Mammary epithelial cell (primary cell): Measurements from ENCODE around the gene HIP1.

Experiments used
- CTCF ChIP-seq, 2 donors: IDR thresholded peaks in 1 of 2; conservative IDR thresholded peaks in 1 of 2; 2 replicates each; pipeline ENCODE4 v1.5.1; 2011 to 2012; ENCODE audit warnings: inconsistent platforms in 2 of 2, low read length in 2 of 2, mild to moderate bottlenecking in 2 of 2, control low read depth in 1 of 2, low read depth in 1 of 2; ENCODE audit not compliant: insufficient read depth in 1 of 2; ENCODE audit errors: extremely low read depth in 1 of 2
- EZH2 ChIP-seq: IDR thresholded peaks from 2 replicates; pipeline ENCODE4 v1.6.1; 2012; ENCODE audit warnings: low read length, inconsistent platforms, borderline replicate concordance

GRCh38 chr7:75536491-75536890 is 202.2 kb downstream of the HIP1 start:
- no peak for TF ChIP-seq CTCF (conservative IDR thresholded peaks at IDR 0.05 in 1 of 2, IDR thresholded peaks at IDR 0.05 in 1 of 2; ENCODE audit: extremely low read depth in 1 of 2, insufficient read depth in 1 of 2, low read depth in 1 of 2, low read length in 2 of 2)
- no peak for TF ChIP-seq EZH2
